ENCODE results near the gene SOX4.

- TF ChIP-seq, protein P1, sequence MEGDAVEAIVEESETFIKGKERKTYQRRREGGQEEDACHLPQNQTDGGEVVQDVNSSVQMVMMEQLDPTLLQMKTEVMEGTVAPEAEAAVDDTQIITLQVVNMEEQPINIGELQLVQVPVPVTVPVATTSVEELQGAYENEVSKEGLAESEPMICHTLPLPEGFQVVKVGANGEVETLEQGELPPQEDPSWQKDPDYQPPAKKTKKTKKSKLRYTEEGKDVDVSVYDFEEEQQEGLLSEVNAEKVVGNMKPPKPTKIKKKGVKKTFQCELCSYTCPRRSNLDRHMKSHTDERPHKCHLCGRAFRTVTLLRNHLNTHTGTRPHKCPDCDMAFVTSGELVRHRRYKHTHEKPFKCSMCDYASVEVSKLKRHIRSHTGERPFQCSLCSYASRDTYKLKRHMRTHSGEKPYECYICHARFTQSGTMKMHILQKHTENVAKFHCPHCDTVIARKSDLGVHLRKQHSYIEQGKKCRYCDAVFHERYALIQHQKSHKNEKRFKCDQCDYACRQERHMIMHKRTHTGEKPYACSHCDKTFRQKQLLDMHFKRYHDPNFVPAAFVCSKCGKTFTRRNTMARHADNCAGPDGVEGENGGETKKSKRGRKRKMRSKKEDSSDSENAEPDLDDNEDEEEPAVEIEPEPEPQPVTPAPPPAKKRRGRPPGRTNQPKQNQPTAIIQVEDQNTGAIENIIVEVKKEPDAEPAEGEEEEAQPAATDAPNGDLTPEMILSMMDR (IDR thresholded peaks at IDR 0.05): no peak
- TF ChIP-seq POLR2A (IDR thresholded peaks at IDR 0.05) (no peak), POLR2AphosphoS5 (IDR thresholded peaks at IDR 0.05) (no peak)
Observed at GRCh38 chr6:21610341-21610740, 16.8 kb downstream of the SOX4 start.

Measured in breast epithelium (tissue), 3 donors.